Tibial nerve (tissue), 3 donors: Measurements from ENCODE around the gene TTC23L.

Experiments used
- CTCF ChIP-seq, 5 experiments: fragments of 200-600 bp in 3 of 5; fragments of 450-650 bp in 2 of 5; sonication (generic) in 3 of 5; IDR thresholded peaks; one replicate each; pipeline ENCODE4 v1.5.1; 2016 to 2019; ENCODE audit warnings: antibody characterized with exemption in 5 of 5, mild to moderate bottlenecking in 3 of 5, moderate library complexity in 2 of 5
- POLR2A ChIP-seq, 2 donors: fragments of 450-650 bp; IDR thresholded peaks; one replicate each; pipeline ENCODE4 v1.6.1; 2017; ENCODE audit warnings: antibody characterized with exemption in 2 of 2, mild to moderate bottlenecking in 2 of 2, moderate library complexity in 2 of 2

GRCh38 chr5:34822956-34823715 lies 15.8 kb upstream of the TTC23L start:
- no peak for TF ChIP-seq CTCF (IDR thresholded peaks at IDR 0.05)
- no peak for TF ChIP-seq POLR2A (IDR thresholded peaks at IDR 0.05)
